Measurements from ENCODE around the gene PON1. TPM values are rescaled to one million over a fixed set of nuclear protein-coding genes. Genes with fewer than 3 reads are reported as not detected.

PON1 gene
- total RNA-seq, 1 donor from 2014 or later, result not detected

DNA sequence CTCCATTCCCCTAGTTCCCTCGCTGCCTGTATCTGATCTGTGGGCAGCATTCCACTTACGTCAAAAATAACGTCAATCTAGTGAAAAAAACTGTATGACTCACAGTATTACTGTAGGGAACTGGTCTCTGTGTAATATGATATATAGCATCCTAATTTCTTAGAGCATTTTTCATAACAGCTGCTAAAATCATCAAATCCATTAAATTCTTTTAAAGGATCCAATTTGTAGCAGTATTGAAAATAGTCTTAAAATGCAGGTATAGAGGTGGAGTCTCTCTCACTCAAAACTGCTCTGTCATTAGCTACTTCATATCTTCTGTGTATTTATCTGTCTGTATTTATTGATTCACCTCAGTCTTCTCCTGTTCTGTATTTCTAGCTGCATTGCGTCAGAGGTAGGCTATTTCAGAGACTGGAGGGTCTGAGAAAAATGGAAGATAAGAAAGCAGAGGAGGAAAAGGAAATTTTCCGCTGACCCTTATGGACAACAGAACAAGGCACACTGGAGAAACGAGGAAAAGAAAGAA lies 59.9 kb downstream of the PON1 start:
- Histone ChIP-seq H3K36me3 (no peaks in the 10 kb centered on the region), H3K4me1 (no peaks in the 10 kb centered on the region), H3K9me3 (replicated peaks) (no peaks in the 10 kb centered on the region), H3K27me3 (ENCODE audit: low read depth) (no peaks in the 10 kb centered on the region), H3K4me3 (no peak overlapping the region), H3K27ac (replicated peaks) (no peak overlapping the region)
- TF ChIP-seq, protein P1, sequence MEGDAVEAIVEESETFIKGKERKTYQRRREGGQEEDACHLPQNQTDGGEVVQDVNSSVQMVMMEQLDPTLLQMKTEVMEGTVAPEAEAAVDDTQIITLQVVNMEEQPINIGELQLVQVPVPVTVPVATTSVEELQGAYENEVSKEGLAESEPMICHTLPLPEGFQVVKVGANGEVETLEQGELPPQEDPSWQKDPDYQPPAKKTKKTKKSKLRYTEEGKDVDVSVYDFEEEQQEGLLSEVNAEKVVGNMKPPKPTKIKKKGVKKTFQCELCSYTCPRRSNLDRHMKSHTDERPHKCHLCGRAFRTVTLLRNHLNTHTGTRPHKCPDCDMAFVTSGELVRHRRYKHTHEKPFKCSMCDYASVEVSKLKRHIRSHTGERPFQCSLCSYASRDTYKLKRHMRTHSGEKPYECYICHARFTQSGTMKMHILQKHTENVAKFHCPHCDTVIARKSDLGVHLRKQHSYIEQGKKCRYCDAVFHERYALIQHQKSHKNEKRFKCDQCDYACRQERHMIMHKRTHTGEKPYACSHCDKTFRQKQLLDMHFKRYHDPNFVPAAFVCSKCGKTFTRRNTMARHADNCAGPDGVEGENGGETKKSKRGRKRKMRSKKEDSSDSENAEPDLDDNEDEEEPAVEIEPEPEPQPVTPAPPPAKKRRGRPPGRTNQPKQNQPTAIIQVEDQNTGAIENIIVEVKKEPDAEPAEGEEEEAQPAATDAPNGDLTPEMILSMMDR (IDR thresholded peaks at IDR 0.05; ENCODE audit: borderline replicate concordance), result no peak
- DNase-seq, result no peak
- intact Hi-C loops (cut with micrococcal nuclease), result no loop called here

DNA sequence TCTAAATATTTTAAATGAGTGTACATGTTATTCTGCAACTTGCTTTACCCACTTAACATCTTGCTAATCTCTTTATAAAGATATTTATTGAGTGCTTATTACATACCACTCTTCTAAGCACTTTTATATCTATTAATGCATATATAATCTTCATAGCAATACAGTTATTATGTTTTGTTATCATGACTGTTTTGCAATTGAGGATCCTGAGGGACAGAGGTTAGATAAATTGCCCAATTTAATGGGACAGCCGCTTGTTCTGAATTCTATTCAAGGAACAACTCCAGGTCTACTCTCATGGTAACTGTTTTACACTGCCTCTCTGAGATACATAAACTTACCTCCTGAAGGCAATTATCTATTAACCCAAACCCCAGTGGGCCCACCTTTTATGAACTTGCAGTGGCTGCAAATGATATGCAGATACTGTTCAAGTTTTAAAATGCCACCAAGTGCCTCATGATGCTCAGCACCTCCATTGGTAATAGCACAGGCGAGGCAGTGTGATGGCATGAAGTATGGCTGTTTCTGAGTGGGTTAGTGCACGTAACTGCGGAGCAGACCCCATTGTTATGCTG lies 60.5 kb downstream of the PON1 start:
- no peak overlapping the region for H3K27ac ChIP-seq (replicated peaks)
- no peak overlapping the region for H3K4me3 ChIP-seq
- H3K9me3 ChIP-seq (replicated peaks), result no peaks in the 10 kb centered on the region
- H3K36me3 ChIP-seq, result no peaks in the 10 kb centered on the region
- no peaks in the 10 kb centered on the region for H3K4me1 ChIP-seq
- intact Hi-C loops (cut with micrococcal nuclease), result no loop called here
- TF ChIP-seq, protein P1 (IDR thresholded peaks at IDR 0.05; ENCODE audit: borderline replicate concordance), result no peak
- DNase-seq, result no peak
- no peaks in the 10 kb centered on the region for H3K27me3 ChIP-seq (ENCODE audit: low read depth)

DNA sequence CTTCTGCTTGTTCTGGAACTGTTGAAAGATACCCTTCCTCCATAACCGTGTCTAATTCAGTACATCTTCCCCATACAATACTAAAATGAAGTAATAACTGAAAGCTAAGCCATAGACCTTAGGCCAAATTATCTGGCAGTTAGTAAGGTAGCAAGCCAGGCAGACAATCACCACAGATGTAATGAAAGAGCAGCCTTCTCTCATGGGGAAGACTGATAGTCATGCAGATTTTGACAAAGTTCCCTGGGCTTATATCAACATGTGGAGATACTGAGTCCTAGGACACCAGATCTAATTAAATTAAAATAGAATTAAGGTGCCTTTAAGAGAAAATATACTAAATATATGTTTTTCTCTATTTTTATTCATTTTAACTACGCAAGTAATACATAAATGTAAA lies 61.5 kb downstream of the PON1 start:
- intact Hi-C loops (cut with micrococcal nuclease), result no loop called here
- Histone ChIP-seq H3K4me1 (no peaks in the 10 kb centered on the region), H3K27me3 (ENCODE audit: low read depth) (no peaks in the 10 kb centered on the region), H3K9me3 (replicated peaks) (no peaks in the 10 kb centered on the region), H3K27ac (replicated peaks) (no peak overlapping the region), H3K36me3 (no peaks in the 10 kb centered on the region), H3K4me3 (no peak overlapping the region)
- TF ChIP-seq, protein P1 (IDR thresholded peaks at IDR 0.05; ENCODE audit: borderline replicate concordance), result no peak
- DNase-seq, result no peak

DNA sequence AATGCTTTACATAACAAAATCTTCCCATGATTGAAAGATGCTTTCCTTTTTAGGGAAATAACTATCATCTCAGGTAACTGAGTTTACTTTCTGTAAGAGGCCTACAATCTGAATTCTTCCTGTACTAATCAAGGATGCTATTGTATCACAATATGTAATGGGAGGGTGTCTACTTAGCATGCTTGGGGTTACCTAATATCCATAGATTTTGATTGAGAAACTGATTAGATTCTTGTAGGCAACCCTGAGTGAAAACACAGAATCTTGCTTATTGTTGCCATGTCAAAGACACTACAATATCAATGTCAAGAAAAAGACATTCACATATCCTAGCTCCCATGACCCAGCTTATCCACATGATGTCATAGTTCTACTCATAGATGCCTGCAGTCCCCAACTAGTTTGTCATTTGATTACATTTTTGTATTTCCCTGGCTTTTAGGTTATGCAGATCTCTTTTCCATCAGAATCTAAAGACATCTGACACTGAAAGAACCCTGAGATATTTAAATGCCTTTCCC lies 62.4 kb downstream of the PON1 start:
- DNase-seq, result no peak
- H3K9me3 ChIP-seq (replicated peaks), result no peaks in the 10 kb centered on the region
- H3K36me3 ChIP-seq, result no peaks in the 10 kb centered on the region
- TF ChIP-seq, protein P1 (IDR thresholded peaks at IDR 0.05; ENCODE audit: borderline replicate concordance), result no peak
- H3K4me1 ChIP-seq, result no peaks in the 10 kb centered on the region
- intact Hi-C loops (cut with micrococcal nuclease), result no loop called here
- no peak overlapping the region for H3K27ac ChIP-seq (replicated peaks)
- no peak overlapping the region for H3K4me3 ChIP-seq
- H3K27me3 ChIP-seq (ENCODE audit: low read depth), result no peaks in the 10 kb centered on the region

DNA sequence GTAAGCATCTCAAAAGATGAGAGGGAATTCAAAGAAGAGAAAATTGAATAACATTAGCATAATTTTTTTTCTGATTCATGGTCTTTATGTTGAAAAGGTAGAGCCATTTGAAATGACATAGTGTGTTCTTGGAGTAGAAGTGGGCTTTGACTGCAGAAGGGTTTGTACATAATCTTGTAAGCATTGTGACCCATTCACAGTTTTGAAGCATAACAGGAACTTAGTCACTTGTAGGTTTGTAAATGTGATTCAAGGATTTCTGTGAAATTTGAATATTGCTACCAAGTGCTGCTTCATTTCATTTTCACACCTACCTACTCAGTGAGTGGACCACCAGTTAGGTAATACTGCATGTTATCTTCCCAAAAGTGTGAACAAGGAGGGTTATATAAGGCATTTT lies 68.6 kb downstream of the PON1 start:
- H3K27me3 ChIP-seq (ENCODE audit: low read depth), result no peaks in the 10 kb centered on the region
- H3K36me3 ChIP-seq, result no peaks in the 10 kb centered on the region
- intact Hi-C loops (cut with micrococcal nuclease), result no loop called here
- no peaks in the 10 kb centered on the region for H3K9me3 ChIP-seq (replicated peaks)
- DNase-seq, result no peak
- no peak overlapping the region for H3K27ac ChIP-seq (replicated peaks)
- TF ChIP-seq, protein P1 (IDR thresholded peaks at IDR 0.05; ENCODE audit: borderline replicate concordance), result no peak
- no peaks in the 10 kb centered on the region for H3K4me1 ChIP-seq
- H3K4me3 ChIP-seq, result no peak overlapping the region
